Fibroblast of villous mesenchyme (primary cell): Measurements from ENCODE around the gene ZNF469. TPM values are rescaled to one million over a fixed set of nuclear protein-coding genes. Genes with fewer than 3 reads are reported as not detected.

Experiments
- DNase-seq: peaks from one replicate; pipeline ENCODE4 v3.0.0-alpha.2; 2010; ENCODE audit warnings: low read depth
- H3K4me3 ChIP-seq: 2 replicates; pipeline ENCODE4 v1.5.1; 2011; ENCODE audit warnings: low read depth, mild to moderate bottlenecking, low read length
- CTCF ChIP-seq: IDR thresholded peaks from 2 replicates; pipeline ENCODE4 v1.5.1; 2012; ENCODE audit warnings: low read depth, mild to moderate bottlenecking, low read length; ENCODE audit not compliant: insufficient read depth
- total RNA-seq: library from RNA; depleted of rRNA; stranded (reverse); fragments of >200 nt; gene quantifications from 2 replicates; pipeline ENCODE4 v1.2.3, GENCODE V29; 2012

The ZNF469 gene
- total RNA-seq, 1 donor = 6.0 TPM

DNA sequence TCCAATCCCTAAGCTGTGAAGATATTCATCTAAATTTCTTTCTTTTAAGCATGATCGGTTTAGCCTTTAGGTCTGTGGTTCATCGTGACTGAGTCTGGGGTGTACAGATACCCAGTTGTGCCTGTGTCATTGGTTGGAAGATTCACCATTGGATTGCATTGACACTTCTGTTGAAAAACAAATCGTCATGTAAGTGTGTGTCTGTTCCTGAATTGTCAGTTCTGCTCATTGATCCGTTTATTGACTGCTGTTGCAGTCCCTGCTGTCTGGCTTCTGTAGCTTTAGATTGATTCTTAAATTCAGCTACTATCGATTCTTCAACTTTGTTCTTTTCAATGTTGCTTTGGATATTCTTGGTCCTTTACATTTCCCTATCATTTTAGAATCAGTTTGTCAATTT lies 21.0 kb upstream of the ZNF469 start:
- no peak for TF ChIP-seq CTCF
- DNase-seq = no peak
- H3K4me3 ChIP-seq = no peak overlapping the region

GRCh38 chr16:88363239-88363891 lies 19.4 kb upstream of the ZNF469 start:
- TF ChIP-seq CTCF = no peak
- no peak for DNase-seq
- no peak overlapping the region for H3K4me3 ChIP-seq

GRCh38 chr16:88365244-88365865 lies 17.4 kb upstream of the ZNF469 start:
- H3K4me3 ChIP-seq = no peak overlapping the region
- DNase-seq = no peak
- TF ChIP-seq CTCF = no peak

DNA sequence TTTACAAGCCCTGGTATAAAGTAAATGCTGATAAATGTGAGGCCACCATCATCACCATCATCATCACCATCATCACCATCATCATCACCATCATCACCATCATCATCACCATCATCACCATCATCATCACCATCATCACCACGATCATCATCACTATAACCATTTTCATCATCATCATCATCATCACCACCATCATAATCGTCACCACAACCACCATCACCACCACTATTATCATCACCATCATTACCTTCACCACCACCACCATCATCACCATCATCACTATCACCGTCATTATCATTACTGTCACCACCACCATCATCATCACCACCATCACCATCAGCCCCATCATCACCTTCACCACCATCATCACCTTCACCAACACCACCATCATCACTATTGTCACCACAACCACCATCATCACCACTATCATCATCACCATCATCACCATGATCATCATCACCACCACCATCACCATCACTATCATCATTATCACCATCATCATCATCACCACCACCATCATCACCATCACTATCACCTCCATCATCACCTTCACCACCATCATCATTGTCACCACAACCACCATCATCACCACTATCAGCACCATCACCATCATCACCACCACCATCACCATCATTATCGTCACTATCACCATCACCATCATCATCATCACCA lies 16.6 kb upstream of the ZNF469 start:
- no peak for DNase-seq
- no peak overlapping the region for H3K4me3 ChIP-seq
- TF ChIP-seq CTCF = no peak

DNA sequence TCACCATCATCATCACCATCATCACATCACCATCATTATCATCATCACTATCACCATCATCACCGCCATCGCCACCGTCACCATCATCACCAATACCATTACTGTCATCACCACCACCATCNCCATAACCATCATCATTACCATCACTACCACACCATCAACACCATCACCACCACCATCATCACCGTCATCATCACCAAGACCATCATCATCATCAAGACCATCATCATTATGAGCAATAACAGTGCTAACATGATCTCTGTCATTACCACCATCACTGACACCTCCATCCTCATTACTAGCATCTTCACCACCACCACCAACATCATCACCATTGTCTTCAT lies 16.1 kb upstream of the ZNF469 start:
- no peak for DNase-seq
- no peak overlapping the region for H3K4me3 ChIP-seq
- TF ChIP-seq CTCF = no peak

- no peak overlapping the region for H3K4me3 ChIP-seq
- no peak for DNase-seq
- no peak for TF ChIP-seq CTCF
Observed at GRCh38 chr16:88367560-88367959, 15.2 kb upstream of the ZNF469 start.

DNA sequence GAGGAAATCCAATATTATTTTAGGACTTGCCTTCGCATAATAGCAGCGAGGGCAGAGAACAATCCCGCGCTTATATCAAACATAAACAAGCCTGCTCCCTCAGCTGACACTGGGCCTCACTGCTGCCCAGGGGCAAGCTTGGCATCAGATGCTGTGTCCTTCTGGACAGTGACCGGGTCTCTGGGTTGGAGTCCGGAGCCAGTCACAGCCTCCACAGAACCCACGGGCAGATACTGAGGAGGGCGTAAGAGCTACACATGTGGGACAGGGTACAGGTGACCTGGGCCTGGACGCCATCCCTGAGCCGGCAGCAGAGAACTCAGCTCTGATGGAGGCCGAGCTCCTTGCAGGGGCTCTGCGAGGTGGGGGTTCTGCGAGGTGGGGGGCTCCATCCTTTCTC lies 14.7 kb upstream of the ZNF469 start:
- no peak for TF ChIP-seq CTCF
- no peak overlapping the region for H3K4me3 ChIP-seq
- DNase-seq = no peak
